HG02943 (cell line): ENCODE data around the gene GYPE.
A peak's percentile ranks its signal among the peaks of the same experiment; 100 is the strongest.
"Not testable (repeated sequence)": the region's sequence is repeated elsewhere in the genome, so short reads cannot be mapped to it uniquely, and the experiment has no call there.

Source experiments
- ATAC-seq: cut with Tn5 transposase; IDR thresholded peaks from one replicate; pipeline ENCODE4 v1.9.1; 2021; ENCODE audit warnings: mild to moderate bottlenecking, low read depth, moderate library complexity; ENCODE audit not compliant: unreplicated experiment

The GYPE gene

DNA sequence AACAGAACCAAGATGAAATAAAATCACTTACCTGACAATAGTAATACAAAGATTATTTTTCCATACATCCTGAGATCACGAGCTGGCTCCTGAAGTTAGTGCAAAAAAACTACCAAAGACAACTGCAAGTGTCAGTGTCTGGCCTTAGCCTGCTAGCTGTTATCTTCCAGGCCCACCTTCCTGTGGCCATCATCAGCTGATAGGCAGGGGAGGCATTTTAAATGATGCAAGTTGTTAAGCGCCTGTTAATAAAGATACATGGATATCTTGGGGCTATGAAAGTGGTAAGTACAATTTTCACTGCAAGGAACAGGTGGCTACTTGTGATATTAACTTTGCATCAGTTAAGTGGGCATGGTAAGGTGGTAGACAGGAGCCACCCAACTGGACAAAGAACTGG, at the start of gene GYPE:
TSS of gene GYPE (minus strand) at position 120 of the 400 bp plus-strand sequence. CDS start at position 68, 52 bp downstream.
- ATAC-seq: not testable (repeated sequence)

DNA sequence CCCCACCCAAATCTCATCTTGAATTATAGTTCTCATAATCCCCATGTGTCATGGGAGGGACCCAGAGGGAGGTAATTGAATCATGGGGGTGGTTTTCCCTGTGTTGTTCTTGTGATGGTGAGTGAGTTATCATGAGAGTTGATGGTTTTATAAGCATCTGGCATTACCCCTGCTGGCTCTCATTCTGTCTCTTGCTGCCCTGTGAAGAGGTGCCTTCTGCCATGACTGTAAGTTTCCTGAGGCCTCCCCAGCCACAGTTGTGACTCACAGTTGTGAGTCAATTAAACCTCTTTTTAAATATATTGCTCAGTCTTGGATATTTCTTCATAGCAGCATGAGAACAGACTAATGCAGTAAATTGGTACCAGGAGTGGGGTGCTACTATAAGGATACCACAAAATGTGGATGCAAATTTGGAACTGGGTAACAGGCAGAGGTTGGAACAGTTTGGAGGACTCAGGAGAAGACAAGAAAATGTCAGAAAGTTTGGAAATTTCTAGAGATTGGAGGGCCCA, 46.2 kb upstream of the GYPE start:
- not testable (repeated sequence) for ATAC-seq

DNA sequence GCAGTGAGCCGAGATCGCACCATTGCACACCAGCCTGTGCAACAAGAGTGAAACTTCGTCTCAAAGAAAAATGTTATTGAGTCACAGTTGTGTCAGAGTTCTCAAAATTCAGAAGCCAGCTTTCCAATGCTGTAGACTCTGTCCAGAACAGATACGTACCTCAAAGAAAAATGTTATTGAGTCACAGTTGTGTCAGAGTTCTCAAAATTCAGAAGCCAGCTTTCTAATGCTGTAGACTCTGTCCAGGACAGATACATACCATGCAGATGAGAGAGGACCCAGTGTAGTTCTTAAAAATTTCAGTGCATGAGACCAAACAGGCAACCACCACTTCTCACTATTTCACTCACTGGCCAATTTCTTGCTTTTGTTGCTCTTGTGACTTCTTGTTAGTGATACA, 45.6 kb upstream of the GYPE start:
- ATAC-seq: not testable (repeated sequence)

DNA sequence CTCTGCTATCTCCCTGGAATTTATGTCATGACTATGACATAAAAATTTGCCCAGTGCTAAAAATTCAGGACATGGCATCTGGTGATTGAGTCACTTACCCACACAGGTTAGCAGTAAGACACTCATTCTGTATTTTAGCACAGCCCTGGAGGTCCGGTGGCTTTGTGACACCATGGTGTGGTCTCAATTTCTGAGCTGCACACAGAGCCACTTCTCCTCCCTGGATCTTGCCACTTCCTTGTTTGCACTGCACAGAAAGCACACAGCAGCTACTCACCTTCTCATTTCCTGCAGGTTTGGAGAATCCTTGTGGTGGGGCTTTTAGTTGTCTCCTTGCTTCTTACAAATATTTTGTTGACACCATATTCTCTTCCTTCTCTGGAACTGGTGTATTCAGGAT, 44.8 kb upstream of the GYPE start:
- ATAC-seq: not testable (repeated sequence)

DNA sequence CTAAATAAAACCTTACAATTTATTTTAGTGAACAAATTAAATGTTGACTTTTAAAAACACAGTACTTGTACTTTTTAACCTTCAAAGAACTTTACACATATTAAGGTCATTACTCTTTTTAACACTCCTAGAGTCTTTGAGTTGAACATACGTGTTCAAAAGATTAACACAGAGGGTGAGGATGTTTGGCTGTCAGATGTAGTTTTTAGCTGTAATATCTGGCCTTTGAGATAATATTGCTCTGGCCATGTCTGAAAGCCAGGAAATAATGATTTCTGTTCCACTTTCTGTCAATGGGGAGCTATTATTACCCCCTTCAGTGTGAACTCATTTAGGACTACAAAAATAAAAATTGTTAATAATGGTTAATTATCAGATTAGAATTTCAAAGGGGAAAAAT, 42.1 kb upstream of the GYPE start:
- not testable (repeated sequence) for ATAC-seq

DNA sequence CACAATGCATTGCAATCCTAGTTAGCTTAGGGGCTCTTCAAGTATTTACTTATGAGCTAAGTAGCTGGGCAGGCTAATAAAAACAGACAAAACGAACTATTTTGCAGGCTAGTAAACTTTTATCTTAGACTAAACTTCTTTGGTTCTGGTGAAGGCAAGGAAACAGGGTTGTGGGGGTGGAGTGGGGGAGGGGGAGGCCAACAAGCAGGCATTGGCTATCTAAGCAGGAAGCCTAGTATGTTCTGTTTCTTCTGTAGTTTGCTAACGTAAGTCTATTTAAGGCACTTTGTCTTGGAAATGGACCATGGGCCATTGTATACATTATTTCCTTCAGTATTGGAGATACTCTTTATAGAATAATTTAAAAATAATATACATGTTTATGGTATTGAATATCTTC, 35.3 kb upstream of the GYPE start:
- not testable (repeated sequence) for ATAC-seq

DNA sequence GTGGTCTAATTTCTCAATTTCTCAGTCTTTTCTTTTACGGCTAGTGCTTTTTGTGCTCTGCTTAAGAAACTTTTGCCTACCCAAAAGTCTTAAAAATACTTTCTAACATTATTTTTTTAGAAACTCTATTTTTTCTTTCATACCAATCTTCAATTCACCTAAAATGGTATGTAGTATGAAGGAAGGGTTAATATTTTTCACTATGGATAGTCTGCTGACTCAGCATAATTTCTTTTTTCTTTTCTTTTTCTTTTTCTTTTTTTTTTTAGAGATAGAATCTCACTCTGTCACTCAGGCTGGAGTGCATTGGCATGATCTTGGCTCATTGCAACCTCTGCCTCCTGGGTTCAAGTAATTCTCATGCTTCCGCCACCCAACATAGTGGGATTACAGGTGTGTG, 34.2 kb upstream of the GYPE start:
- no peak for ATAC-seq

DNA sequence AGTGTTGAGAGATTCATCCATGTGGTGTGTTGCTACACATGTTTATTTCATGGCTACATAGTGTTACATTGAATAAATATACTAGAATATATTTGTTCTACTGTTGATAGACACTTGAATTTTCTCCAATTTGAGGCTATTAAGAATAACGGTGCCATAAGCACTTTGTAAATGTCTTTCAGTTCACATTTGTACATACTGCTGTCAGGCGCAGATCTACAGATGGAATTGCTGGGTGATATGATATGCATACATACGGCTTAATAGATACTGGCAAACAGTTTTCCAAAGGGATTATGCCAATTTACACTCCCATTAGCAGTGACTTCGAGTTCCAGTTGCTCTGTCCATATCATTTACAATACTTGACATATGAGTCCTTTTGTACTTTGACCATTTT, 33.5 kb upstream of the GYPE start:
- ATAC-seq: not testable (repeated sequence)

DNA sequence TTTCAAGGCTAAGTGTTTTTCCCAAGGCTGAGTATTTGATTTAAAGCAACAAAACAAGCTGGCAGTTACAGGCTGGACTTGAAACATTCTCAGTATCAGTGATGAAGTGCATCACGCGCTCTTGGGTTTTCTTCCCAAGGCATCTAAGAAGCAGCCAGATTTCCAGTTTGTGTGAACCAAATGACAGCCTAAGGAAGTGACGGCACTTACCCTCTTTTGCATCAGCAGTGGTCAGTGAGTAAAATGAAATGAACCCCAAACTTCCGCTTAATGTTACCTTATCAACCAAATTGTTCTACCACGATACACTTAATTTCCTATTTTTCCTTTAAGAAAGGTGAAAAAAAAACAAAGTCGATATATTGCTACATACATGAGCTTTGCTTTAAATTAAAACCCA, 15.8 kb upstream of the GYPE start:
- ATAC-seq: no peak

DNA sequence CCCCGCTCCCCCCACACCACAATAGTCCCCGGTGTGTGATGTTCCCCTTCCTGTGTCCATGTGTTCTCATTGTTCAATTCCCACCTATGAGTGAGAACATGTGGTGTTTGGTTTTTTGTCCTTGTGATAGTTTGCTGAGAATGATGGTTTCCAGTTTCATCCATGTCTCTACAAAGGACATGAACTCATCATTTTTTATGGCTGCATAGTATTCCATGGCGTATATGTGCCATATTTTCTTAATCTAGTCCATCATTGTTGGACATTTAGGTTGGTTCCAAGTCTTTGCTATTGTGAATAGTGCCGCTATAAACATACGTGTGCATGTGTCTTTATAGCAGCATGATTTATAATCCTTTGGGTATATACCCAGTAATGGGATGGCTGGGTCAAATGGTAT, 11.1 kb upstream of the GYPE start:
- ATAC-seq: not testable (repeated sequence)

DNA sequence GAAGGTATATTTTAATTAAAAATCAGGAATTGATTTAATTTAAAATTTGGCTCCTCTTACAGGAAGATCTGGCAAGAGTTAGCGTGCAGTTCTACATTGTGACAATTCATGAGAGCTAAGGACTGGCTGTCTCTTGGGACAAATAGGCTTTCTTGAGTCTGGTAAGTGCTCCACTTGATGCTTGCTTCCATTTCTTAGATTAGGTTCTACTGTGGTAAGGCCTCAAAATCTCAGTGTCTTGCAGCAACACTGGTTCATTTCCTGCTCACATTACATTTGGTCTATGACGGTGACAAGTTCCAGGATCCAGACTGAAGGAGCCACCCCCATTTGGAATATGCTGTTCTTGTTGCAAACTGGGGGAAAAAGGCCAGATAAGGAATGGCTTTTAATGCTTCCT, 7.1 kb upstream of the GYPE start:
- ATAC-seq: not testable (repeated sequence)

DNA sequence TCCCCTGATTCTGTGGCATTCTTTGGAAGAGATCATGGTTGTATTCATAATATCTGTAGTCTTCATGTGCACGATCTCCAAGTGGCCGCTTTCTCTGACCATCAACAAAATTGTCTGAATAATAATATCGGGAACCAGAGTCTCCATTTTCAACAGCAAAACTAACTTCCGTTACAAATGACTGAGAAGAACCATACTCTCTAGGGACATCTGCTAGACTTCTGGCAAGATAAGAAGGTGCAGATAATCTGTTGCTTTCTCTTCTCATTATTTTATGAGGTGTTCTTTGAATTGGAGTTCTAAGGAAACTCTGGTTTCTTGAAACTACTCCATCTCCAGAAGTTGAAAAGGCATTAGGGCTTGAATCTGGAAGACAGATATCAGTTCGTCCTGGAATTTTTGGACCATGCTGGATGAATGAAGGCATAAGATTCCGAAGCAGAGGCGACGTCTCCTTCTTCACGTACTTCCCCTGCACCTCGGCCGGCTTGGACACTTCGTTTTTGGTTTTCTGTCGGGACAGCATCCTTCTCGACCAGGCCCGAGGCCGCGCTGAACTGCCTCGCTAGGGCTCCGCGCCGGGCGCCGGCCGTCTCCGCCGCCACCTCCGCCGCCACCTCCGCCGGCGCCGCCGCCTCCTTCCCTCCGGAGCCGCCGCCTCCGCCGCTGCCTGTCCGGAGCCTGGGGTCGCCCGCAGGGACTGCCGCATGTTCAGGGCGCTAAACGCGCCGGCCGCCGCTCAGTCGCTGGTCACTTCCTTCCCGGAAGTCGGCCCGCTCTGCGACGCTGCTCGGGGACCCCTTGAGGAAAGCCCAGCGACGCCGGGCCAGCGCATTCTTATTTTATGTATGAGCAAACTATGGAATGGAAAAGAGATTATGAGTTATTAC, 6.4 kb upstream of the GYPE start:
- peak; percentile 49 for ATAC-seq

DNA sequence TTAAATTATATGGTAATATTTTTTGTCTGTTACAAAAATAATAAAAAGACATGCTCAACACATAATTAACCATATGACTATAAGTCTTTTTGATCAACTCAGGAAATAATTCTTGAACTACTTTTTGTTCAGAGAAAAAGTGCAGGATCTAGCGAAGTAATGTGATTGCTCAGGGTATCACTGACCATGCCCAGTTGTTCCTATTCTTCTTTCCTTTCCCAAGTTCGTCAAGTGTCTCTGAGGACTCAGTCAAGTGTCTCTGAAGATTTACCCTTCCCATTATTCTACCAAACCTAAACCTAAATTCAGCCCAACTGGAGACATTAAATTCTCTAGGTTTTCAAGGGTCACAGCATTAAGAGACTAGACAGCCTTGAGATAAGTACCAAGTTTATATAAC, 5.5 kb upstream of the GYPE start:
- not testable (repeated sequence) for ATAC-seq

DNA sequence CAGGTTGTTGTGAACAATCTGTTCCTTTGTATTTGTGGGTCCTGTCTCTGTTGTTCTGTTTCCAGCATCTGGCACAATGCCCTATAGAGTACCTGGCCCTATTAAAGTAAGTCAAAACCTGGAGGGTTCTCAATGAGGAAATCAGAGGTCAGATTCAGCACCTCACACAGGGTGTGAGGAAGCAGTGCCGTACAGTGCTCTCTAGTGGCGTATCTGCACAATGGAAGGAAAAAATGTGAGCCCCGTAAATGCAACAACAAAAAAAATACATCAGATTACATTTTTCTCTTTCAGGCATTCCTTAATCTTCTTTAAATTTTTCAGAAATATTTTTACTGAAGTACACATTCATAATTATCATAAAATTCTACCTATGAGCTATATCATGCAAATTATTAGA, 2.5 kb upstream of the GYPE start:
- ATAC-seq: not testable (repeated sequence)

DNA sequence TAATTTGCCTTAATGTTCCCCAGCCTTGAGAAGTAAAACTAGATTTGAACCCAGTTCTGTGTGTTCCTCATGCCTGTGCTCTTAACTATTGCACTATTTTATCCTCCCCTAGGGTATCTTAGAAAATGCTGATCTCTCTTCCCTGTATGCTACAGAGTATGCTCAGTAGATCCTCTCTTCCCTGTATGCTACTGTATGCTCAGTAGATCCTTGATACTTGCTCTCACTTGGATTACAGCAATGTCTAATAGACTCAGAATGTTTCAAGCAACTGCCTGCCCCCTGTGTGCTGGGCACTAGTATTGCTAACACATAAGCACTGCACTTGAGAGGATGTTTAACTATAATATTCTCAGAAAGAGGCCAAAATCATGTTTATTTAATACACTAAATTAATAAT, 928 bp downstream of the GYPE start:
- not testable (repeated sequence) for ATAC-seq

DNA sequence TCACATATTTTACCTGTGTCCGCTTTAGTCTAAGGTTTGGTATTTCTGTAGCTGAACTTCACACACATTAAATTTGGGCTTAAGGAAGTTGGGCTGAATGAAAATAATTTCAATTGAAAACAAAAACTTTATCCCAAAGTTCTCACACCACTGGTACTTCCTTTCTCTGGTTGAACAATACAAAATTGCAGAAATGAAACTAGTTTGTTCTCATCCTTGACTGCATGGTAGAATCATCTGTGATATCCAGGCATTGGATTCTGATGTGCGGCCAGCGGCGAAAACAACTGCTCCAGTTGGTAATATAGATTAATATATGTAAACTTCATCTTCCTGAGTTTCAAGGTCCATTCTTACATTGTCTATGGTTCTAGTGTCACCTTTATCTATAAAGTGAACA, 15.0 kb downstream of the GYPE start:
- not testable (repeated sequence) for ATAC-seq

DNA sequence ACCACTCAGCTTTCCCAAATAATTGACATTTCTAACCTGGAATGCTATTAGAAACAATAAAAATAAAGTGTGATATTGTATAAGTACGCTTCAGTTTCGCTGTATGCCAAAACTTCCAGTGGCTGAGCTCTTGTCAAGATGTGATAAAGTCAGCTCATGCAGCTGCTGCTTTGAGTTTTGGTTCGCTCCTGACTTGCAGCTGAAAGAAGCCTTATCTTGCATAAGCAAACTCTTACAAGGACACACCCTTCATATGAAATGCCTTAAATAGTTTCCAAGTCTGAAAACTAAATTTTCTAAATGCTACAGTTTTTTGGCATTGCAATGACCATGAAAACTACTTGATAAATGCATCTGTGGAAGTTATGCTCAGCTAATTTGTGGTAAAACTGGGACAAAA, 17.2 kb downstream of the GYPE start:
- not testable (repeated sequence) for ATAC-seq

DNA sequence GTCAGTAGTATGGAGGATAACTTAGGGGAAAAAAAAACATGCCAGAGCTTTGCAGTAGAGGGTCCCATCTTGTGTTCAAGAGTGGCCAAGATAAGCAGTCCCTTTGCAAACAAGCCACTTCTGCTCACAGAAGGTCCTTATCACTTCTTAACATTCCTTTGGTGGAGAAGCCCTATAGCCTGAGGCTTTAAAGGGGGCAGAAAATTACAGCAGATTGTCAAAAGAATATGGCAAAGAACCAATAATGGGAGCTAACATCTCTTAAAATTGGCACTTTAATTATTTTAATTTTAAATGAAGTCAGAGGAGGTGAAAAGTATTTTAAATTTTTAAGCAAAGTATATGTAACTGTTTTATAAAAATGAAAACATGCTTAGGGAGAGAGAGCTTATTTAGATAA, 20.4 kb downstream of the GYPE start:
- ATAC-seq: not testable (repeated sequence)

DNA sequence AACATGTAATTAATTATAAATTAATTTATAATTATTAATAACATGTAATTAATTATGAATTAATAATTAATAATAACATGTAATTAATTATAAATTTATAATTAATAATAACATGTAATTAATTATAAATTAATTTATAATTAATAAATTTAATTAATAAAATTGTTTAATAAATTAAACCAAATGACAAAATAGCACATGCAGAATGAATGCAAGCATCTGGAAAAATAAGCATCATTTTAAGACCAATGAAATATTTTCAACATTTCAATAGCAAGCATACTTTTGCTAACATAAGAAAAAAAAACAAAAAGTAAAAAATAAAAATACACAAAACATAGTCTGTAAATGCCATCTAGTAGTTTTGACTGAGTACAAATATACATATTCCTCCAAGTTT, 21.8 kb downstream of the GYPE start:
- ATAC-seq: no peak

DNA sequence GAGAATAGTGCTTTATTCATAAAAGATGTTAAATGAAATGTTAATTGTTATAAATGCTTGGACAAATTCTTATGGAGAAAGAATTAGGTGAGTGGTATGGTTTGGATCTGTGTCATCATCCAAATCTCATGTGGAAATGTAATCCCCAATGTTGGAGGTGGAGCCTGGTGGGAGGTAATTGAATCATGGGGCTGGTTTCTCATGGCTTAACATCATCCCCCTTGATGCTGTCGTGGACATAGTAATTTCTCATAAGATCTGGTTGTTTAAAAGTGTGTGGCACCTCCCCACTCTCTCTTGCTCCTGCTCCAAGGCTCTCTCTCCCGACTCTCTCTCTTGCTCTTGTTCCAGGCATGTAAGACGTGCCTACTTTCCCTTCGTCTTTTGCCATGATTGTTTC, 22.5 kb downstream of the GYPE start:
- ATAC-seq: no peak

DNA sequence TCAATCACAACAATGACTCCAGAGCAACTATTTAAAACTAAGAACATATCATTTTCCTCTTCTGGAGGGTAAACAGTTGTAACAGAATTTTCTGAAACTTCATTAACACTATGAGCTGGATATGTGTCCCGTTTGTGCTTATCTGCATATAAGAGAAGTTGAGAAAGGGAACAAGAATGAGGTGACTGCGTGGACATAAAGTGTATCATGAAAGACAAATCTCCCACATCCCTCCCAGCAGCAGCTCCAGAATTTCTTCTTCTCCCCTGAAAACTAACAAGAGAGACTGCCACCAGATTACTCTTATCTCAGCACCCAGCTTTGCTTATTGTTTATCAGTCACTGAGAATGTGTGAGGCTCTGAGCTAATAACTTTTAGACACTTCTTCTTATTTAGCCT, 25.8 kb downstream of the GYPE start:
- ATAC-seq: not testable (repeated sequence)

DNA sequence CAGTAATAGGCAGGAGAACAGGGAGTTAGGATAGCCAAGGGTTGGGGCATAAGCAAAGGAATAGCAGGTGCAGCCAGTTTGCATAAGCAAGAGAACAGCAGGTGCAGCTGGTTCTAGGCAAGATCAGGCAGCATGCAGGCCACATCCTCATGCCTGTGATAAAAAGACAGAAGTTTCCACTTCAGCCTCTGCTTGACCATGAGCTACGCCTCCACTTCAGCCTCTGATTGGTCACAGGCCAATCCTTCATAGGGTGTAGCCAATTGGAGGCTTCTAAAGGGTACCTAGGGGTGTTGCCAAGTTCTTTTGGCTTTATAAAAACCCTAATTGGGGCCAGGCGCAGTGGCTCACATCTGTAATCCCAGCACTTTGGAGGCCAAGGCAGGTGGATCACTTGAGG, 30.0 kb downstream of the GYPE start:
- ATAC-seq: not testable (repeated sequence)
